ENCODE measurements around the gene NFATC4.

Gene NFATC4

DNA sequence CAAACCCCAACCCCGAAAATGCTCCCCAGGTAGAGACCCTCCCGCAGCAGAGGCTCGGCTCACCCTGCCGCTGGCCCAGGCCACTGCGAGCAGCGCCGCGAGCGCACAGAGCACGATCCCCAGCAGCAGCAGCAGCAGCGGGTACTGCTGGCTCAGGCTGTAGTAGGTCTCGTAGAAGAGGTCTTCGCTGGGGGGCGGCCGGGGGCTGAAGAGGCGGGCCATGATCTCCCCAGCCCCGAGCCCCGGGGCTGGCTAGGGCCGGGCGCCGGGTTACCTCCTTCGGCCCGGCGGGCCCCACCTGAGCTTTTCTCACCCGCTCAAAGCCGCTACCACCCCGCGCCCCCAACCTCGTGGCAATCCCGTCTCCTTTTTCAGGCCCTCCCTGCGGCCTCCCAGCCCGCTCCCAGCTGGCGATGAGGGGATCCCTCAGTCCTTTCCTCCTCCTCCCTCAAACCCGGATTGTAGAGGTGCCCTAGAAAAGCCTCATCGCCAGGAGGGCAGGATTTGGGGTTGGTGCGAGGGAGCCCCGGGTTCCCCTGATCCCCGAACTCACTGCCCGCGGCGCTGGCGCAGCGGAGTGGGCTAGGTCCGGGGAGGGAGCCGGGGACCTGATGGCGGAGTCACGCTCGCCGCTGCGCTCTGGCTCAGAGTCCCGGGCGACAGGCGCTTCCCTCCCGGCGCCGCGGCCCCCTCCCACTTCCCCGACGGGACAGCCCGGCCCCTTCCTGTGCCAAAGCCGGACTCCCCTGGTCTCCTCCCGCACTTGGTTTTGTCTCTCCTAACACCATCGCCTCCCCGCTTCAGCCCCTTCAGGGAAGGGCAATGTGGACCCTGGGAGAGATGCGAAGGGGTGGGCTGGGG lies 33.3 kb upstream of the NFATC4 start, which contains the start of gene ADCY4:
ADCY4 (minus strand) TSS at position 641 of the 861 bp plus-strand sequence; CDS start at position 222, 419 bp downstream.
- TF ChIP-seq, protein P1, sequence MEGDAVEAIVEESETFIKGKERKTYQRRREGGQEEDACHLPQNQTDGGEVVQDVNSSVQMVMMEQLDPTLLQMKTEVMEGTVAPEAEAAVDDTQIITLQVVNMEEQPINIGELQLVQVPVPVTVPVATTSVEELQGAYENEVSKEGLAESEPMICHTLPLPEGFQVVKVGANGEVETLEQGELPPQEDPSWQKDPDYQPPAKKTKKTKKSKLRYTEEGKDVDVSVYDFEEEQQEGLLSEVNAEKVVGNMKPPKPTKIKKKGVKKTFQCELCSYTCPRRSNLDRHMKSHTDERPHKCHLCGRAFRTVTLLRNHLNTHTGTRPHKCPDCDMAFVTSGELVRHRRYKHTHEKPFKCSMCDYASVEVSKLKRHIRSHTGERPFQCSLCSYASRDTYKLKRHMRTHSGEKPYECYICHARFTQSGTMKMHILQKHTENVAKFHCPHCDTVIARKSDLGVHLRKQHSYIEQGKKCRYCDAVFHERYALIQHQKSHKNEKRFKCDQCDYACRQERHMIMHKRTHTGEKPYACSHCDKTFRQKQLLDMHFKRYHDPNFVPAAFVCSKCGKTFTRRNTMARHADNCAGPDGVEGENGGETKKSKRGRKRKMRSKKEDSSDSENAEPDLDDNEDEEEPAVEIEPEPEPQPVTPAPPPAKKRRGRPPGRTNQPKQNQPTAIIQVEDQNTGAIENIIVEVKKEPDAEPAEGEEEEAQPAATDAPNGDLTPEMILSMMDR (IDR thresholded peaks at IDR 0.05): no peak

GRCh38 chr14:24335461-24336171 lies 32.4 kb upstream of the NFATC4 start:
- TF ChIP-seq, protein P1 (IDR thresholded peaks at IDR 0.05): no peak

GRCh38 chr14:24337144-24337823 lies 30.7 kb upstream of the NFATC4 start:
- TF ChIP-seq, protein P1 (IDR thresholded peaks at IDR 0.05): no peak

DNA sequence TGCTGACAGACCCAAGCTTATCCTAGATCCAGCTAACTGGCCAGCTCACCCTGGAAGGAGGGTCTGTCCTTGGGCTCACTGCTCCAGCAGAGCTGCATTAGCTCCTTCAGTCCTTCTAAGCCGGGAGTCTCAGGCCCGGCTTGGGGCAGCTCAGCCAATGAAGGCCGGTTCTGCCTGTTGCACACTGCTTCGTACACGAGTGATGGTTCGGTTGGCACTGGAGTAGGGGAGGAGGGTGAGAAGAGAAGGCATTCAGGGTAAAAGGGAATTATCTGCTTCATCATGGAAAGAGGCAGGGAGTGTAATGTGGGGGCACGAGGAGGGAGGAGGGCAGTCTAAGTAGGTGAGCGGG lies 30.2 kb upstream of the NFATC4 start:
- TF ChIP-seq, protein P1 (IDR thresholded peaks at IDR 0.05): no peak

- TF ChIP-seq, protein P1 (IDR thresholded peaks at IDR 0.05): no peak
Measured at GRCh38 chr14:24338843-24339242, 29.1 kb upstream of the NFATC4 start.

GRCh38 chr14:24339284-24340151 lies 28.5 kb upstream of the NFATC4 start, which contains the start of gene RIPK3:
Gene RIPK3, minus strand, starts transcription at chr14:24339991. Its CDS starts 165 bp downstream, at chr14:24339826.
- TF ChIP-seq, protein P1 (IDR thresholded peaks at IDR 0.05): no peak
